ENCODE measurements around the gene CHST15.

Gene CHST15

DNA sequence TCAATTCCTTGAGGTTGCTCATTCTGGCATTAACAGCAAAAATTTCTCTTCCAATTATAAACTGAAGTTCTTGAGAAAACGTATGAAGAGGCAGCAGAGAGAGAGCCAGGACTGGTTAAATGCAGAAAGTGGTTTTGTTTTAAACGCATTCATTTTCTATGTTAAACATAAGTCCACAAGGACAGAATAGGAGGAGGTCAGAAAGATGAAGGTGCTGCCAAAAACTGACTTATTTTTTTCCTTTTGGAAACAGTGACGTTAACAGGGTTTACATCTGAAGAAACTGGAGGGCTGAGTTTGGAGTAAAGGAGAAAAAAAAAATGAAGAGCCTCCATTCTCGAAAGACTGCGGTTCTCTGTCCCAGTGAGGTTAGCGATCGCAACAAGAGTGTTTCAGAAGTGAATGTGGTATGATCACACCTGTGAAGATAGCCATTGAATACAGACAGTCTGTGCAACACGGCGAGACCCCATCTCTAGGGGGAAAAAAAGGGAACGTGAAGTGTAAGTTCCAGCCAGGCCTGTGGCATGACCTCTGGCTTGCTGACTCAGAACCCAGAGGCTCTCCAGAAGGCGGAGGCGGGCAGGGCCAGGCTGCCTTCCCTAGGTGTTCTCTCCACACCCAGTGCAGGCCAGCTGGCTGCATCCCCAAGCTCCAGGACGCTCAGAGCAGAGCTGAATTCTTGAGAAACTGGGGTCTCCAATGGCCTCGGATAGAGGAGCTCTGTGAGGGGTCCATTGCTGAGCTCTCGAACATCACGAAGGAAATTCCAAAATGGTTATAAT is 84.0 kb downstream of the CHST15 start:
- no peak overlapping the region for H3K4me3 ChIP-seq (ENCODE audit: control insufficient read depth, low read depth, low read length)
- TF ChIP-seq, protein P1, sequence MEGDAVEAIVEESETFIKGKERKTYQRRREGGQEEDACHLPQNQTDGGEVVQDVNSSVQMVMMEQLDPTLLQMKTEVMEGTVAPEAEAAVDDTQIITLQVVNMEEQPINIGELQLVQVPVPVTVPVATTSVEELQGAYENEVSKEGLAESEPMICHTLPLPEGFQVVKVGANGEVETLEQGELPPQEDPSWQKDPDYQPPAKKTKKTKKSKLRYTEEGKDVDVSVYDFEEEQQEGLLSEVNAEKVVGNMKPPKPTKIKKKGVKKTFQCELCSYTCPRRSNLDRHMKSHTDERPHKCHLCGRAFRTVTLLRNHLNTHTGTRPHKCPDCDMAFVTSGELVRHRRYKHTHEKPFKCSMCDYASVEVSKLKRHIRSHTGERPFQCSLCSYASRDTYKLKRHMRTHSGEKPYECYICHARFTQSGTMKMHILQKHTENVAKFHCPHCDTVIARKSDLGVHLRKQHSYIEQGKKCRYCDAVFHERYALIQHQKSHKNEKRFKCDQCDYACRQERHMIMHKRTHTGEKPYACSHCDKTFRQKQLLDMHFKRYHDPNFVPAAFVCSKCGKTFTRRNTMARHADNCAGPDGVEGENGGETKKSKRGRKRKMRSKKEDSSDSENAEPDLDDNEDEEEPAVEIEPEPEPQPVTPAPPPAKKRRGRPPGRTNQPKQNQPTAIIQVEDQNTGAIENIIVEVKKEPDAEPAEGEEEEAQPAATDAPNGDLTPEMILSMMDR (IDR thresholded peaks at IDR 0.05; ENCODE audit: control insufficient read depth, insufficient read depth, low read depth, low read length, missing control alignments), result no peak
- no peak for DNase-seq (ENCODE audit: low read depth)

DNA sequence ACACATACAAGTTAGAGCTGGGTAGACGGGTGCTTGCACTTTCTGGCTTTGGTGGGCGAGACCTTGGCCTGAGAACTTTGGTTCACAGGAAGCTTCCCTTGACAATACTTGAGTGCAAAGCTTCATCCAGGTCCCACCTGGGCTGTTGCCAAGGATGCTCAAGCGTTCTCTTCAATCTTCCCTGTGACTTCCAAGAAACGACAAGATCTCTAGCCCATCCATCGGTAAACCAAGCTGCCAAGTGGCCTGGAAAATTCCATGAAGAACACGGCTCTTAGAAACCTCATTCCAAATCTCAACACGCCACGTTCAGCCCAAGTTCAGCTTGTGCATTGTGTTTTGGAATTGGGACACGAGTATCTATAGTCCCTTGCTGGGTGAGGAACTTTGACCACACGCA is 84.7 kb downstream of the CHST15 start:
- DNase-seq (ENCODE audit: low read depth), result no peak
- TF ChIP-seq, protein P1 (IDR thresholded peaks at IDR 0.05; ENCODE audit: control insufficient read depth, insufficient read depth, low read depth, low read length, missing control alignments), result no peak
- H3K4me3 ChIP-seq (ENCODE audit: control insufficient read depth, low read depth, low read length), result no peak overlapping the region

DNA sequence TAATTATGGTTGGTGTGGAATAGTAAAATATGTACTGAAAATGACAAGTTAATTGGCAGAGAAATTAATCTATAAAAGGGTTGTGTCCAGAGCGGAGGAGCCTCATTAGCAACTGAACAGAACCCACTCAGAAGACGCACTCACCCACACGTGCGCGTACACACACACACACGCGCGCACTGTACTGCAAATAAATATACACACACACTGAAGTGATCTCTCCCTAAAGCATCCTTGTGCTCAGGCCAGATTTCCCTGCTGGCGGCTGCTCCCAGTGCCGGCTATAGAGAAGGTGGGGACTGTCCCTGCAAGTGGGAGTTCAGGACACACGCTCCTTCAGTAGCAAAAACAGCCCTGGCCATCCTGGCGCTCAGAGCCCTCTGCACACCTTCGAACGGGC is 85.2 kb downstream of the CHST15 start:
- no peak for DNase-seq (ENCODE audit: low read depth)
- TF ChIP-seq, protein P1 (IDR thresholded peaks at IDR 0.05; ENCODE audit: control insufficient read depth, insufficient read depth, low read depth, low read length, missing control alignments), result no peak

DNA sequence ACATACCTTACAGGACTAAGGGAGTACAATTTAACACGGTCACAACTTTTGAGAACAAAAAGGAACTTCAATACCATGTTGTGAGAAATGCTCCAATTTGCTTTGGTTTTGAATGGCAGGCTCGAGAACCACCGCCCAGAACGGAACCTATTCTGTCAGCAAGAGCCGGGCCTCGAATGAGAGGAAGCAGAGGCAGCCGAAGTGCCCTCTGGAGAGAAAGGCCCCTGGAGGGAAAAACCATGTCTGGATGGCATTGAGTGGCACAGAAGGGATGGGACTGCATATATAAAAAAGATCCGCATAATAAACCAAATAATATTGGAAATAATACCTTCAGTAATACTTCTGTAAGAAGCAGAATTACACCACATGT is 85.6 kb downstream of the CHST15 start:
- no peak for DNase-seq (ENCODE audit: low read depth)
- TF ChIP-seq, protein P1 (IDR thresholded peaks at IDR 0.05; ENCODE audit: control insufficient read depth, insufficient read depth, low read depth, low read length, missing control alignments), result no peak
- H3K4me3 ChIP-seq (ENCODE audit: control insufficient read depth, low read depth, low read length), result no peak overlapping the region

More for the DNA sequence above, 85.2 kb downstream of the CHST15 start:
- no peak overlapping the region for H3K4me3 ChIP-seq (ENCODE audit: control insufficient read depth, low read depth, low read length)

DNA sequence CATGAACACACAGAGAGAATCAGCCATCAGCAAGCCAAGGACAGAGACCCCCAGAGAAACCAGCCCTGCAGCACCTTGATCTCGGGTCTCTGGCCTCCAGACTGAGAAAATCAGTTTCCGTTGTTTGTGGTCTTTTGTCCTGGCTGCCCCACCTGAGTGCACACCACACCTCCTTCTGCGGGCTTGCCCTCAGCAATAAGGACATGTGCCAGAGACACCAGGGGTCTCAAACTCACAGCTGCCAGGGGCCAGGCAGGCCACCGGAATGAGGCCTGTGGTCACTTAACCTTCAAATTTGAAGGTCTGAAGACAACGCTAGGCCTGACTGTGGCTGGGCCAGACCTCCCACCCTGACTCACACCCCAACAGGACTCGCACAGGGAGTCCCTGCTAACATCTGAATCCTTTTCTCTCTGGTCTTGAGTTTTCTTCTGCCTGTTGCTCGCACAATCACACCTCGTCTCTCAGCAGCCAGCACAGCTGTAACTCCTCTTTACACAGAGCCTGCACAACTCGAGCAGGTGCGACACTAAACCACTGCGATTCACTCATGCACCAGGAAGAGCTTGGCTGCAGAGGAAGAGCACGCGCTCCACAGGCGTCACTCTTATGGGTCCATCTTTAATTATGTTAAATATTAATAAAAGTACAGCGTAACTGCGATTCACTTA is 86.2 kb downstream of the CHST15 start:
- H3K4me3 ChIP-seq (ENCODE audit: control insufficient read depth, low read depth, low read length), result no peak overlapping the region
- TF ChIP-seq, protein P1 (IDR thresholded peaks at IDR 0.05; ENCODE audit: control insufficient read depth, insufficient read depth, low read depth, low read length, missing control alignments), result no peak
- no peak for DNase-seq (ENCODE audit: low read depth)

DNA sequence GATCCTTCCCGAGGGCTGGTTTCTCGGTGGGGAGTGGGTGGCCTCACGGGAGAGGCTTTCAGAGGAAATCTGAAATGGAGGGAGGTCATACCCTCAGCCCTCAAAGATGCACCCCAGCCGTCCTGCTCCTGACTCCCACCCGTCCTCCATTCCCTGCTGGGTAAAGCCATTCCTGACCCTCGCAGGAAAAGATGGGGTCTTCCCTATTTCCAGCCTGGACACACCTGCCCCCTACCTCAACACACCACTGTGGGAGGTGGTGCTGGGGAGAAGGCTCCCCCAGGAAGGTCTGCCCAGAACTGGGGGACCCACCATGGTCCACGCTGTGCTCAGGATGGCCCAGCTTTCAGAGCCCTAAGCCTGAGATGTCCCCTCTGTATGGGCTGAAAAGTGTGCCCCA is 86.9 kb downstream of the CHST15 start:
- TF ChIP-seq, protein P1 (IDR thresholded peaks at IDR 0.05; ENCODE audit: control insufficient read depth, insufficient read depth, low read depth, low read length, missing control alignments), result no peak
- H3K4me3 ChIP-seq (ENCODE audit: control insufficient read depth, low read depth, low read length), result no peak overlapping the region
- DNase-seq (ENCODE audit: low read depth), result no peak
